Loucy (cell line): ENCODE measurements around the gene EFNA3.

Experiments used
- CTCF ChIP-seq: fragments of 200-600 bp; sonication (generic); conservative IDR thresholded peaks from 2 replicates; pipeline ENCODE4 v1.5.1; 2014; ENCODE audit warnings: mild to moderate bottlenecking, antibody characterized with exemption, low read length
- EZH2phosphoT487 ChIP-seq: fragments of 200-600 bp; IDR thresholded peaks from 2 replicates; pipeline ENCODE4 v1.6.1; 2018; ENCODE audit warnings: antibody characterized with exemption, mild to moderate bottlenecking, moderate library complexity, borderline replicate concordance

- TF ChIP-seq CTCF (no peak), EZH2phosphoT487 (no peak)
These were observed 4.5 kb downstream of the EFNA3 start for GRCh38 chr1:155083052-155083541.
